Astrocyte (in vitro differentiated cells and primary cell): ENCODE measurements around the gene CCNYL1.
"Not testable (repeated sequence)": the region's sequence is repeated elsewhere in the genome, so short reads cannot be mapped to it uniquely, and the experiment has no call there.

Experiments used
- EZH2 ChIP-seq: IDR thresholded peaks from 2 replicates; pipeline ENCODE4 v1.6.1; 2012; ENCODE audit warnings: mild to moderate bottlenecking, low read length, inconsistent platforms; ENCODE audit not compliant: insufficient read depth
- TF ChIP-seq, protein P1 (sequence below): IDR thresholded peaks from 2 replicates; pipeline ENCODE4 v1.5.1; 2011; ENCODE audit warnings: low read depth, mild to moderate bottlenecking, inconsistent platforms, low read length, moderate library complexity; ENCODE audit not compliant: insufficient read depth

DNA sequence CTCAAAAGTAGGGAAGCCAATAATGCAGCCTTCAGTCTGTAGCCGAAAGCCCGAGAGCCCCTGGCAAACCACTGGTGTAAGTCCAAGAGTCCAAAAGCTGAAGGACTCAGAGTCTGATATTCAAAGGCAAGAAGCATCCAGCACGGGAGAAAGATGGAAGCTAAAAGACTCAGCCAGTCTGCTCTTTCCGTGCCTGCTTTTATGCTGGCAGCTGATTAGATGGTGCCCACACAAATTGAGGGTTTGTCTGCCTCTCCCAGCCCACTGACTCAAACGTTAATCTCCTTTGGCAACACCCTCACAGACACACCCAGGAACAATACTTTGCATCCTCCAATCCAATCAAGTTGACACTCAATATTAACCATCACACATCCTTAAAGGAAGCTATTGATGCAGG is 14.5 kb upstream of the CCNYL1 start:
- TF ChIP-seq, protein P1, sequence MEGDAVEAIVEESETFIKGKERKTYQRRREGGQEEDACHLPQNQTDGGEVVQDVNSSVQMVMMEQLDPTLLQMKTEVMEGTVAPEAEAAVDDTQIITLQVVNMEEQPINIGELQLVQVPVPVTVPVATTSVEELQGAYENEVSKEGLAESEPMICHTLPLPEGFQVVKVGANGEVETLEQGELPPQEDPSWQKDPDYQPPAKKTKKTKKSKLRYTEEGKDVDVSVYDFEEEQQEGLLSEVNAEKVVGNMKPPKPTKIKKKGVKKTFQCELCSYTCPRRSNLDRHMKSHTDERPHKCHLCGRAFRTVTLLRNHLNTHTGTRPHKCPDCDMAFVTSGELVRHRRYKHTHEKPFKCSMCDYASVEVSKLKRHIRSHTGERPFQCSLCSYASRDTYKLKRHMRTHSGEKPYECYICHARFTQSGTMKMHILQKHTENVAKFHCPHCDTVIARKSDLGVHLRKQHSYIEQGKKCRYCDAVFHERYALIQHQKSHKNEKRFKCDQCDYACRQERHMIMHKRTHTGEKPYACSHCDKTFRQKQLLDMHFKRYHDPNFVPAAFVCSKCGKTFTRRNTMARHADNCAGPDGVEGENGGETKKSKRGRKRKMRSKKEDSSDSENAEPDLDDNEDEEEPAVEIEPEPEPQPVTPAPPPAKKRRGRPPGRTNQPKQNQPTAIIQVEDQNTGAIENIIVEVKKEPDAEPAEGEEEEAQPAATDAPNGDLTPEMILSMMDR = not testable (repeated sequence)
- TF ChIP-seq EZH2 = not testable (repeated sequence)
